HL-60/S4 (cell line): ENCODE data around the gene LUZP1.

Experiments
- in situ Hi-C: fragments of 300-500 bp; cut with MboI; formaldehyde crosslinking; loops from 2 replicates; pipeline ENCODE4 v1.14.3; 2022; ENCODE audit warnings: low sequenced_read_pairs

The LUZP1 gene

GRCh38 chr1:23159963-23160877 lies 8.4 kb downstream of the LUZP1 start:
- in situ Hi-C loops: no loop called here

- in situ Hi-C loops: no loop called here
Observed at GRCh38 chr1:23156940-23157339, 11.7 kb downstream of the LUZP1 start.

GRCh38 chr1:23152966-23153684 lies 15.5 kb downstream of the LUZP1 start:
- in situ Hi-C loops: no loop called here

GRCh38 chr1:23150742-23151141 lies 17.9 kb downstream of the LUZP1 start:
- in situ Hi-C loops: no loop called here

GRCh38 chr1:23150125-23150524 lies 18.5 kb downstream of the LUZP1 start:
- in situ Hi-C loops: no loop called here

GRCh38 chr1:23149114-23149513 lies 19.5 kb downstream of the LUZP1 start:
- in situ Hi-C loops: no loop called here

GRCh38 chr1:23148084-23148483 lies 20.6 kb downstream of the LUZP1 start:
- in situ Hi-C loops: no loop called here

- in situ Hi-C loops: no loop called here
Observed at GRCh38 chr1:23140940-23141596, 27.6 kb downstream of the LUZP1 start.

- in situ Hi-C loops: no loop called here
Observed at GRCh38 chr1:23135268-23135667, 33.4 kb downstream of the LUZP1 start.

- in situ Hi-C loops: no loop called here
Observed at GRCh38 chr1:23134055-23134454, 34.6 kb downstream of the LUZP1 start.

GRCh38 chr1:23133587-23133986 lies 35.1 kb downstream of the LUZP1 start:
- in situ Hi-C loops: no loop called here

- in situ Hi-C loops: no loop called here
Observed at GRCh38 chr1:23132033-23132432, 36.6 kb downstream of the LUZP1 start.

- in situ Hi-C loops: no loop called here
Observed at GRCh38 chr1:23129846-23130245, 38.8 kb downstream of the LUZP1 start.

- in situ Hi-C loops: no loop called here
Observed at GRCh38 chr1:23126801-23127200, 41.9 kb downstream of the LUZP1 start.

- in situ Hi-C loops: no loop called here
Observed at GRCh38 chr1:23126200-23126599, 42.5 kb downstream of the LUZP1 start.

GRCh38 chr1:23125489-23125888 lies 43.2 kb downstream of the LUZP1 start:
- in situ Hi-C loops: no loop called here

- in situ Hi-C loops: no loop called here
Observed at GRCh38 chr1:23124259-23125026, 44.2 kb downstream of the LUZP1 start.

- in situ Hi-C loops: no loop called here
Observed at GRCh38 chr1:23123528-23123927, 45.1 kb downstream of the LUZP1 start.

- in situ Hi-C loops: no loop called here
Observed at GRCh38 chr1:23122796-23123195, 45.9 kb downstream of the LUZP1 start.

GRCh38 chr1:23122023-23122748 lies 46.5 kb downstream of the LUZP1 start:
- in situ Hi-C loops: no loop called here
